HEK293 (cell line): ENCODE measurements around the gene DYNC1I1.

Experiments
- CTCF ChIA-PET: fragments of 350-600 bp; formaldehyde crosslinking; extraction: SDS; loops from one replicate; lab custom pipeline; 2021; ENCODE audit warnings: antibody characterized with exemption; lab: Yijun Ruan, JAX
- POLR2A ChIA-PET: fragments of 300-600 bp; formaldehyde crosslinking; extraction: SDS; loops from one replicate; lab custom pipeline; 2020; ENCODE audit warnings: antibody characterized with exemption, inconsistent platforms; lab: Yijun Ruan, JAX
- H3K27ac ChIP-seq: fragments of 200-500 bp; sonication (Bioruptor generic); 2 replicates; pipeline ENCODE4 v1.5.1; 2014; ENCODE audit warnings: low read depth, low read length, control low read depth, inconsistent platforms; ENCODE audit errors: extremely low read depth
- H3K36me3 ChIP-seq, 2 experiments: fragments of 200-500 bp in 1 of 2; sonication (Bioruptor generic) in 1 of 2; 1 replicate in 1 of 2; 2 replicates in 1 of 2; pipeline ENCODE4 v1.5.1; 2014 to 2017; ENCODE audit warnings: inconsistent platforms in 2 of 2, low read length in 2 of 2; ENCODE audit not compliant: control insufficient read depth in 2 of 2, insufficient read depth in 1 of 2
- H3K4me1 ChIP-seq: fragments of 200-500 bp; sonication (Bioruptor generic); 2 replicates; pipeline ENCODE4 v1.5.1; 2014; ENCODE audit warnings: mild to moderate bottlenecking, low read length, inconsistent platforms; ENCODE audit not compliant: control insufficient read depth, insufficient read depth
- H3K4me3 ChIP-seq: 2 replicates; pipeline ENCODE4 v1.5.1; 2011; ENCODE audit warnings: low read depth, mild to moderate bottlenecking, control low read depth, low read length, moderate library complexity
- H3K9me3 ChIP-seq: fragments of 200-500 bp; sonication (Bioruptor generic); 2 replicates; pipeline ENCODE4 v1.5.1; 2014; ENCODE audit warnings: low read depth, low read length, inconsistent platforms; ENCODE audit not compliant: control insufficient read depth, insufficient read depth
- HOXD13 ChIP-seq: sonication (generic); formaldehyde crosslinking; IDR thresholded peaks from 2 replicates; pipeline ENCODE4 v1.8.0; 2022; ENCODE audit warnings: missing genetic modification reagents, borderline replicate concordance
- IKZF3 ChIP-seq: fragments of 450-650 bp; IDR thresholded peaks from 2 replicates; pipeline ENCODE4 v1.5.0; 2018; ENCODE audit warnings: missing biosample characterization, mild to moderate bottlenecking, missing genetic modification characterization, moderate library complexity
- KLF10 ChIP-seq: fragments of 450-650 bp; IDR thresholded peaks from 2 replicates; pipeline ENCODE4 v1.5.1; 2018; ENCODE audit warnings: missing biosample characterization, mild to moderate bottlenecking, missing genetic modification characterization
- KLF9 ChIP-seq: fragments of 450-650 bp; formaldehyde crosslinking; IDR thresholded peaks from 2 replicates; pipeline ENCODE4 v1.5.1; 2016; ENCODE audit warnings: missing biosample characterization, missing genetic modification characterization, low read depth
- REPIN1 ChIP-seq: fragments of 450-650 bp; formaldehyde crosslinking; IDR thresholded peaks from 2 replicates; pipeline ENCODE4 v1.5.1; 2017; ENCODE audit warnings: missing biosample characterization, missing genetic modification characterization, low read depth
- SETDB1 ChIP-seq: IDR thresholded peaks from one replicate; pipeline ENCODE4 v1.6.1; 2017; ENCODE audit warnings: mild to moderate bottlenecking, low read length, moderate library complexity, mixed read lengths; ENCODE audit not compliant: insufficient read length
- SP3 ChIP-seq: fragments of 450-650 bp; formaldehyde crosslinking; IDR thresholded peaks from 2 replicates; pipeline ENCODE4 v1.5.1; 2016; ENCODE audit warnings: missing biosample characterization, missing genetic modification characterization
- ZBTB20 ChIP-seq: fragments of 450-650 bp; formaldehyde crosslinking; IDR thresholded peaks from 2 replicates; pipeline ENCODE4 v1.5.1; 2016; ENCODE audit warnings: missing biosample characterization, missing genetic modification characterization
- ZNF133 ChIP-seq: fragments of 450-650 bp; formaldehyde crosslinking; IDR thresholded peaks from 2 replicates; pipeline ENCODE4 v1.5.1; 2016; ENCODE audit warnings: missing biosample characterization, missing genetic modification characterization
- ZNF174 ChIP-seq: fragments of 450-650 bp; formaldehyde crosslinking; IDR thresholded peaks from 2 replicates; pipeline ENCODE4 v1.5.0; 2017; ENCODE audit warnings: missing biosample characterization, mild to moderate bottlenecking, missing genetic modification characterization
- ZNF175 ChIP-seq: fragments of 450-650 bp; formaldehyde crosslinking; IDR thresholded peaks from 2 replicates; pipeline ENCODE4 v1.5.1; 2016; ENCODE audit warnings: missing biosample characterization, missing genetic modification characterization
- ZNF19 ChIP-seq: fragments of 450-650 bp; formaldehyde crosslinking; IDR thresholded peaks from 2 replicates; pipeline ENCODE4; 2016; ENCODE audit warnings: missing biosample characterization, missing genetic modification characterization, low read depth
- ZNF2 ChIP-seq: fragments of 450-650 bp; formaldehyde crosslinking; IDR thresholded peaks from 2 replicates; pipeline ENCODE4 v1.5.1; 2016; ENCODE audit warnings: missing biosample characterization, missing genetic modification characterization
- ZNF266 ChIP-seq: fragments of 450-650 bp; formaldehyde crosslinking; IDR thresholded peaks from 2 replicates; pipeline ENCODE4 v1.5.1; 2016; ENCODE audit warnings: missing biosample characterization, missing genetic modification characterization, low read depth
- ZNF311 ChIP-seq: fragments of 450-650 bp; formaldehyde crosslinking; IDR thresholded peaks from 2 replicates; pipeline ENCODE4 v1.5.1; 2017; ENCODE audit warnings: missing biosample characterization, missing genetic modification characterization, borderline replicate concordance
- ZNF354C ChIP-seq: fragments of 450-650 bp; formaldehyde crosslinking; IDR thresholded peaks from 2 replicates; pipeline ENCODE4 v1.5.1; 2016; ENCODE audit warnings: missing biosample characterization, missing genetic modification characterization, low read depth, borderline replicate concordance
- ZNF366 ChIP-seq: fragments of 450-650 bp; formaldehyde crosslinking; conservative IDR thresholded peaks from 2 replicates; pipeline ENCODE4 v1.5.1; 2016; ENCODE audit warnings: missing biosample characterization, missing genetic modification characterization
- ZNF501 ChIP-seq: fragments of 450-650 bp; formaldehyde crosslinking; IDR thresholded peaks from 2 replicates; pipeline ENCODE4 v1.5.1; 2016; ENCODE audit warnings: missing biosample characterization, missing genetic modification characterization
- ZNF514 ChIP-seq: fragments of 450-650 bp; formaldehyde crosslinking; IDR thresholded peaks from 2 replicates; pipeline ENCODE4 v1.5.1; 2016; ENCODE audit warnings: missing biosample characterization, missing genetic modification characterization
- ZNF521 ChIP-seq: fragments of 450-650 bp; formaldehyde crosslinking; IDR thresholded peaks from 2 replicates; pipeline ENCODE4 v1.5.1; 2017; ENCODE audit warnings: missing biosample characterization, mild to moderate bottlenecking, missing genetic modification characterization
- ZNF548 ChIP-seq: fragments of 450-650 bp; formaldehyde crosslinking; IDR thresholded peaks from 2 replicates; pipeline ENCODE4 v1.5.1; 2016; ENCODE audit warnings: missing biosample characterization, missing genetic modification characterization
- ZNF600 ChIP-seq: fragments of 450-650 bp; formaldehyde crosslinking; IDR thresholded peaks from 2 replicates; pipeline ENCODE4 v1.5.1; 2016; ENCODE audit warnings: missing biosample characterization, missing genetic modification characterization
- ZNF621 ChIP-seq: fragments of 450-650 bp; formaldehyde crosslinking; IDR thresholded peaks from 2 replicates; pipeline ENCODE4 v1.5.1; 2017; ENCODE audit warnings: missing biosample characterization, missing genetic modification characterization
- ZNF624 ChIP-seq: fragments of 450-650 bp; formaldehyde crosslinking; IDR thresholded peaks from 2 replicates; pipeline ENCODE4 v1.5.1; 2017; ENCODE audit warnings: missing biosample characterization, missing genetic modification characterization
- ZNF777 ChIP-seq: fragments of 450-650 bp; formaldehyde crosslinking; IDR thresholded peaks from 2 replicates; pipeline ENCODE4 v1.5.1; 2017; ENCODE audit warnings: missing biosample characterization, missing genetic modification characterization, borderline replicate concordance
- TF ChIP-seq, protein P1 (sequence below): fragments of 450-650 bp; IDR thresholded peaks from 2 replicates; pipeline ENCODE4 v1.5.1; 2018; ENCODE audit warnings: missing biosample characterization, missing genetic modification characterization
- TF ChIP-seq, protein P2 (sequence below): fragments of 450-650 bp; formaldehyde crosslinking; IDR thresholded peaks from 2 replicates; pipeline ENCODE4 v1.5.1; 2016; ENCODE audit warnings: missing biosample characterization, missing genetic modification characterization
- TF ChIP-seq, protein P3 (sequence below): fragments of 450-650 bp; formaldehyde crosslinking; IDR thresholded peaks from 2 replicates; pipeline ENCODE4 v1.5.1; 2016; ENCODE audit warnings: missing biosample characterization, missing genetic modification characterization, low read depth
- TF ChIP-seq, protein P4 (sequence below): fragments of 450-650 bp; formaldehyde crosslinking; IDR thresholded peaks from 2 replicates; pipeline ENCODE4 v1.5.1; 2017; ENCODE audit warnings: missing biosample characterization, missing genetic modification characterization

The DYNC1I1 gene

GRCh38 chr7:95808396-95808795 is 36.0 kb downstream of the DYNC1I1 start:
- no peak for TF ChIP-seq ZNF19 (tag by site-specific recombination)
- TF ChIP-seq ZNF621 (tag by site-specific recombination), result no peak
- TF ChIP-seq REPIN1, result no peak
- no peak for TF ChIP-seq ZNF266 (tag by site-specific recombination)
- no peak for TF ChIP-seq KLF9 (tag by site-specific recombination)
- TF ChIP-seq ZNF174 (tag by site-specific recombination), result no peak
- TF ChIP-seq ZNF366, result no peak
- no peak for TF ChIP-seq ZNF514 (tag by site-specific recombination)
- TF ChIP-seq ZNF311 (tag by site-specific recombination), result no peak
- TF ChIP-seq, protein P1, sequence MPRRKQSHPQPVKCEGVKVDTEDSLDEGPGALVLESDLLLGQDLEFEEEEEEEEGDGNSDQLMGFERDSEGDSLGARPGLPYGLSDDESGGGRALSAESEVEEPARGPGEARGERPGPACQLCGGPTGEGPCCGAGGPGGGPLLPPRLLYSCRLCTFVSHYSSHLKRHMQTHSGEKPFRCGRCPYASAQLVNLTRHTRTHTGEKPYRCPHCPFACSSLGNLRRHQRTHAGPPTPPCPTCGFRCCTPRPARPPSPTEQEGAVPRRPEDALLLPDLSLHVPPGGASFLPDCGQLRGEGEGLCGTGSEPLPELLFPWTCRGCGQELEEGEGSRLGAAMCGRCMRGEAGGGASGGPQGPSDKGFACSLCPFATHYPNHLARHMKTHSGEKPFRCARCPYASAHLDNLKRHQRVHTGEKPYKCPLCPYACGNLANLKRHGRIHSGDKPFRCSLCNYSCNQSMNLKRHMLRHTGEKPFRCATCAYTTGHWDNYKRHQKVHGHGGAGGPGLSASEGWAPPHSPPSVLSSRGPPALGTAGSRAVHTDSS (tag by site-specific recombination), result no peak
- no peak for TF ChIP-seq ZNF521 (tag by site-specific recombination)
- TF ChIP-seq ZBTB20 (tag by site-specific recombination), result no peak
- no peak for TF ChIP-seq ZNF2 (tag by site-specific recombination)
- TF ChIP-seq KLF10 (tag by site-specific recombination), result no peak
- TF ChIP-seq ZNF548 (tag by site-specific recombination), result no peak
- no peak for TF ChIP-seq ZNF501 (tag by site-specific recombination)
- no peak for TF ChIP-seq ZNF624 (tag by site-specific recombination)
- no peak for TF ChIP-seq ZNF175
- TF ChIP-seq, protein P2, sequence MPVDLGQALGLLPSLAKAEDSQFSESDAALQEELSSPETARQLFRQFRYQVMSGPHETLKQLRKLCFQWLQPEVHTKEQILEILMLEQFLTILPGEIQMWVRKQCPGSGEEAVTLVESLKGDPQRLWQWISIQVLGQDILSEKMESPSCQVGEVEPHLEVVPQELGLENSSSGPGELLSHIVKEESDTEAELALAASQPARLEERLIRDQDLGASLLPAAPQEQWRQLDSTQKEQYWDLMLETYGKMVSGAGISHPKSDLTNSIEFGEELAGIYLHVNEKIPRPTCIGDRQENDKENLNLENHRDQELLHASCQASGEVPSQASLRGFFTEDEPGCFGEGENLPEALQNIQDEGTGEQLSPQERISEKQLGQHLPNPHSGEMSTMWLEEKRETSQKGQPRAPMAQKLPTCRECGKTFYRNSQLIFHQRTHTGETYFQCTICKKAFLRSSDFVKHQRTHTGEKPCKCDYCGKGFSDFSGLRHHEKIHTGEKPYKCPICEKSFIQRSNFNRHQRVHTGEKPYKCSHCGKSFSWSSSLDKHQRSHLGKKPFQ (tag by site-specific recombination), result no peak
- TF ChIP-seq HOXD13 (CRISPR knock-in tag), result no peak
- H3K4me3 ChIP-seq, result no peak overlapping the region
- H3K36me3 ChIP-seq, result no peaks in the 10 kb centered on the region; a peak in 1 of 3 replicates
- H3K27ac ChIP-seq, result no peak overlapping the region
- no peaks in the 10 kb centered on the region for H3K9me3 ChIP-seq
- no peaks in the 10 kb centered on the region for H3K4me1 ChIP-seq
- POLR2A ChIA-PET, result no interaction called here
- CTCF ChIA-PET, result interaction anchor here (0.7 kb wide), 1 partner anchor 57 kb away, joined by 3 read pairs; no protein-coding TSS in a partner anchor

DNA sequence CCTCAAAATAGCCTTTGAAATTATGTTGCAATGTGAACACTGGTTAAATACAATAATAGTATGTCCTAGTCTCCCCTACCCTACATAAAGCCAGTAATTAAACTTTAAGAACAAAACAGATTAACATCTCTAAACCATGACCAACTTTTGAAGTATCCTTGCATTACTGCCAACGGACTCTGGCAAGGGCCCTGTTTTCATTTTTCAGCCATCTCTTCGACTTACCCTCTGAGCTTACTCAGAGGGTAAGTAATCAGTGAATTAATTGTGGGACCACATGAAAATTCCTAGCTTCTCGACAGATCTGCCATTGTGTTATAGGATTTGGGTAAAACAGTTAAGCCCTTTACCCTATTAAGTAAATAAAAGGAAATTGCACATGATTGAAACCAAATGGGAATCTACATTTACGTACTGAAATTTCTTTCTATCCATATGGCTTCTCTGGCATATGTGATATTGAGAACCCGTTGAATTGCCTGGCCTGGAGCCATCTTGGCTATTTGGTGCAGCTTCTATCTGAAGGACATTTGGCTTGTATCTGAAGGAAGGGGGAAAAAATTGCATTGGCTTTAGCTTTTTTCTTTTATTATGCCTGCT is 39.6 kb downstream of the DYNC1I1 start:
- Histone ChIP-seq H3K9me3 (no peaks in the 10 kb centered on the region), H3K36me3 (no peaks in the 10 kb centered on the region; a peak in 1 of 3 replicates), H3K4me1 (no peaks in the 10 kb centered on the region), H3K27ac (no peak overlapping the region), H3K4me3 (no peak overlapping the region)
- ChIA-PET POLR2A (no interaction called here), CTCF (interaction anchor here (0.5 to 1.7 kb wide), 2 partner anchors 59 to 117 kb away, joined by 3 to 4 read pairs; no protein-coding TSS in a partner anchor)
- TF ChIP-seq ZNF777 (no peak), SETDB1 (no peak), IKZF3 (no peak), ZNF354C (tag by site-specific recombination) (no peak), SP3 (tag by site-specific recombination) (no peak), ZNF133 (tag by site-specific recombination) (no peak), ZNF600 (tag by site-specific recombination) (no peak)
- TF ChIP-seq, protein P3, sequence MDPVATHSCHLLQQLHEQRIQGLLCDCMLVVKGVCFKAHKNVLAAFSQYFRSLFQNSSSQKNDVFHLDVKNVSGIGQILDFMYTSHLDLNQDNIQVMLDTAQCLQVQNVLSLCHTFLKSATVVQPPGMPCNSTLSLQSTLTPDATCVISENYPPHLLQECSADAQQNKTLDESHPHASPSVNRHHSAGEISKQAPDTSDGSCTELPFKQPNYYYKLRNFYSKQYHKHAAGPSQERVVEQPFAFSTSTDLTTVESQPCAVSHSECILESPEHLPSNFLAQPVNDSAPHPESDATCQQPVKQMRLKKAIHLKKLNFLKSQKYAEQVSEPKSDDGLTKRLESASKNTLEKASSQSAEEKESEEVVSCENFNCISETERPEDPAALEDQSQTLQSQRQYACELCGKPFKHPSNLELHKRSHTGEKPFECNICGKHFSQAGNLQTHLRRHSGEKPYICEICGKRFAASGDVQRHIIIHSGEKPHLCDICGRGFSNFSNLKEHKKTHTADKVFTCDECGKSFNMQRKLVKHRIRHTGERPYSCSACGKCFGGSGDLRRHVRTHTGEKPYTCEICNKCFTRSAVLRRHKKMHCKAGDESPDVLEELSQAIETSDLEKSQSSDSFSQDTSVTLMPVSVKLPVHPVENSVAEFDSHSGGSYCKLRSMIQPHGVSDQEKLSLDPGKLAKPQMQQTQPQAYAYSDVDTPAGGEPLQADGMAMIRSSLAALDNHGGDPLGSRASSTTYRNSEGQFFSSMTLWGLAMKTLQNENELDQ (tag by site-specific recombination), result no peak
- TF ChIP-seq, protein P4, sequence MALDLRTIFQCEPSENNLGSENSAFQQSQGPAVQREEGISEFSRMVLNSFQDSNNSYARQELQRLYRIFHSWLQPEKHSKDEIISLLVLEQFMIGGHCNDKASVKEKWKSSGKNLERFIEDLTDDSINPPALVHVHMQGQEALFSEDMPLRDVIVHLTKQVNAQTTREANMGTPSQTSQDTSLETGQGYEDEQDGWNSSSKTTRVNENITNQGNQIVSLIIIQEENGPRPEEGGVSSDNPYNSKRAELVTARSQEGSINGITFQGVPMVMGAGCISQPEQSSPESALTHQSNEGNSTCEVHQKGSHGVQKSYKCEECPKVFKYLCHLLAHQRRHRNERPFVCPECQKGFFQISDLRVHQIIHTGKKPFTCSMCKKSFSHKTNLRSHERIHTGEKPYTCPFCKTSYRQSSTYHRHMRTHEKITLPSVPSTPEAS (tag by site-specific recombination), result no peak
